IMR-90 (cell line): ENCODE measurements around the gene SPRED2. TPM values are rescaled to one million over a fixed set of nuclear protein-coding genes. Genes with fewer than 3 reads are reported as not detected.

ENCODE experiments used
- ATAC-seq: fragments of 200-7000 bp; cut with Tn5 transposase; 2 replicates; pipeline ENCODE4 v1.9.1; 2020; ENCODE audit warnings: low read depth, mild to moderate bottlenecking, moderate library complexity
- BruUV-seq: library from RNA; stranded (reverse); fragments of 400-500 nt; replicated peaks from 2 replicates; lab custom pipeline; 2021; lab: Mats Ljungman, UMichigan
- CTCF ChIA-PET: fragments of 300-600 bp; formaldehyde crosslinking; extraction: SDS; loops from one replicate; lab custom pipeline; 2021; ENCODE audit warnings: antibody characterized with exemption; lab: Yijun Ruan, JAX
- POLR2A ChIA-PET: fragments of 300-600 bp; sonication (Branson Sonifier 250); formaldehyde crosslinking; loops from one replicate; lab custom pipeline; 2022; ENCODE audit warnings: antibody characterized with exemption; ENCODE audit not compliant: unreplicated experiment; lab: Charles Lee
- DNase-seq: peaks from one replicate; pipeline ENCODE4 v3.0.0; 2013
- H2AFZ ChIP-seq: replicated peaks from 2 replicates; pipeline ENCODE3; 2013; ENCODE audit warnings: low read length, mild to moderate bottlenecking; ENCODE audit not compliant: poor library complexity
- H2AK5ac ChIP-seq: 2 replicates; pipeline ENCODE4 v1.6.1; 2013; ENCODE audit warnings: low read depth, low read length, inconsistent platforms
- H2AK9ac ChIP-seq: replicated peaks from 2 replicates; pipeline ENCODE3; 2013; ENCODE audit warnings: mild to moderate bottlenecking, low read depth, low read length, moderate library complexity; ENCODE audit not compliant: poor library complexity
- H2BK120ac ChIP-seq: 2 replicates; pipeline ENCODE4 v1.6.1; 2013; ENCODE audit warnings: low read depth, low read length, inconsistent platforms
- H2BK15ac ChIP-seq: 3 replicates; pipeline ENCODE4 v1.6.1; 2013; ENCODE audit warnings: low read depth, low read length, inconsistent platforms
- H2BK20ac ChIP-seq: 2 replicates; pipeline ENCODE4 v1.6.1; 2013; ENCODE audit warnings: low read depth, mild to moderate bottlenecking, inconsistent platforms, low read length, moderate library complexity
- H2BK5ac ChIP-seq: 2 replicates; pipeline ENCODE4 v1.6.1; 2013; ENCODE audit warnings: mild to moderate bottlenecking, low read depth, low read length, inconsistent platforms; ENCODE audit not compliant: poor library complexity, severe bottlenecking
- H3K14ac ChIP-seq: replicated peaks from 2 replicates; pipeline ENCODE4 v1.6.1; 2013; ENCODE audit warnings: low read depth, low read length, inconsistent platforms
- H3K18ac ChIP-seq: 2 replicates; pipeline ENCODE4 v1.6.1; 2013; ENCODE audit warnings: low read depth, low read length, control low read depth
- H3K23ac ChIP-seq: 2 replicates; pipeline ENCODE4 v1.6.1; 2013; ENCODE audit warnings: low read depth, low read length, inconsistent platforms
- H3K27ac ChIP-seq: 2 replicates; pipeline ENCODE4 v1.5.1; 2013; ENCODE audit warnings: mild to moderate bottlenecking, control low read depth, low read length; ENCODE audit not compliant: insufficient read depth
- H3K27me3 ChIP-seq: 2 replicates; pipeline ENCODE4 v1.6.1; 2013; ENCODE audit warnings: low read length; ENCODE audit not compliant: control insufficient read depth, insufficient read depth
- H3K36me3 ChIP-seq: 2 replicates; pipeline ENCODE4 v1.6.1; 2013; ENCODE audit warnings: low read length, mixed read lengths; ENCODE audit not compliant: control insufficient read depth, insufficient read depth
- H3K4ac ChIP-seq: 2 replicates; pipeline ENCODE4 v1.6.1; 2013; ENCODE audit warnings: low read depth, low read length, inconsistent platforms
- H3K4me1 ChIP-seq: 2 replicates; pipeline ENCODE4 v1.6.1; 2013; ENCODE audit warnings: low read length, mixed read lengths; ENCODE audit not compliant: control insufficient read depth, insufficient read depth
- H3K4me2 ChIP-seq: 2 replicates; pipeline ENCODE4 v1.6.1; 2013; ENCODE audit warnings: low read depth, mild to moderate bottlenecking, control low read depth, low read length, moderate library complexity
- H3K4me3 ChIP-seq: 2 replicates; pipeline ENCODE4 v1.5.1; 2013; ENCODE audit warnings: low read depth, mild to moderate bottlenecking, control low read depth, low read length, moderate library complexity; ENCODE audit not compliant: insufficient read depth
- H3K56ac ChIP-seq: 2 replicates; pipeline ENCODE4 v1.6.1; 2013; ENCODE audit warnings: low read length, inconsistent platforms; ENCODE audit not compliant: insufficient read depth; ENCODE audit errors: extremely low read depth
- H3K79me1 ChIP-seq, 2 experiments: 2 replicates each; pipeline ENCODE4 v1.6.1; 2013; ENCODE audit warnings: low read length in 2 of 2, inconsistent platforms in 1 of 2, low read depth in 1 of 2
- H3K9ac ChIP-seq: 2 replicates; pipeline ENCODE4 v1.6.1; 2013; ENCODE audit warnings: low read depth, low read length, control low read depth
- H3K9me1 ChIP-seq: 2 replicates; pipeline ENCODE4 v1.6.1; 2013; ENCODE audit warnings: low read length, inconsistent platforms; ENCODE audit not compliant: insufficient read depth
- H3K9me3 ChIP-seq: 2 replicates; pipeline ENCODE4 v1.6.1; 2013; ENCODE audit warnings: low read length; ENCODE audit not compliant: control insufficient read depth, insufficient read depth
- H4K20me1 ChIP-seq: 2 replicates; pipeline ENCODE4 v1.6.1; 2013; ENCODE audit warnings: low read length, inconsistent platforms; ENCODE audit not compliant: insufficient read depth
- H4K5ac ChIP-seq: 2 replicates; pipeline ENCODE4 v1.6.1; 2013; ENCODE audit warnings: mild to moderate bottlenecking, low read depth, low read length, control low read depth
- H4K8ac ChIP-seq, 2 experiments: 2 replicates each; pipeline ENCODE4 v1.6.1; 2013; ENCODE audit warnings: low read depth in 2 of 2, low read length in 2 of 2, control low read depth in 1 of 2, inconsistent platforms in 1 of 2
- H4K91ac ChIP-seq: 2 replicates; pipeline ENCODE4 v1.6.1; 2013; ENCODE audit warnings: low read depth, low read length, inconsistent platforms; ENCODE audit not compliant: insufficient read depth
- BHLHE40 ChIP-seq: fragments of 150-350 bp; IDR thresholded peaks from 2 replicates; pipeline ENCODE4 v1.6.1; 2016; ENCODE audit warnings: mild to moderate bottlenecking, low read depth, low read length
- CEBPB ChIP-seq: IDR thresholded peaks from 2 replicates; pipeline ENCODE4 v1.6.1; 2012; ENCODE audit warnings: low read depth, low read length, improper control_type of control experiment
- CHD1 ChIP-seq: IDR thresholded peaks from 2 replicates; pipeline ENCODE4 v1.6.1; 2012; ENCODE audit warnings: low read depth, low read length, improper control_type of control experiment
- CTCF ChIP-seq: conservative IDR thresholded peaks from 2 replicates; pipeline ENCODE4 v1.5.1; 2012; ENCODE audit warnings: mild to moderate bottlenecking, low read depth, low read length, improper control_type of control experiment
- ELK1 ChIP-seq: fragments of 150-350 bp; IDR thresholded peaks from 2 replicates; pipeline ENCODE4 v1.6.1; 2016; ENCODE audit warnings: low read depth, mild to moderate bottlenecking, low read length, moderate library complexity, borderline replicate concordance
- FOS ChIP-seq: fragments of 150-350 bp; IDR thresholded peaks from 2 replicates; pipeline ENCODE4 v1.6.1; 2016; ENCODE audit warnings: low read depth, low read length
- MAFK ChIP-seq: IDR thresholded peaks from 2 replicates; pipeline ENCODE4 v1.6.1; 2012; ENCODE audit warnings: low read depth, low read length, improper control_type of control experiment
- MAZ ChIP-seq: IDR thresholded peaks from 2 replicates; pipeline ENCODE4 v1.6.1; 2012; ENCODE audit warnings: low read depth, mild to moderate bottlenecking, low read length, improper control_type of control experiment, moderate library complexity, borderline replicate concordance
- MXI1 ChIP-seq: IDR thresholded peaks from 2 replicates; pipeline ENCODE4 v1.6.1; 2012; ENCODE audit warnings: low read depth, mild to moderate bottlenecking, low read length, moderate library complexity, borderline replicate concordance
- NFE2L2 ChIP-seq: fragments of 150-350 bp; IDR thresholded peaks from 2 replicates; pipeline ENCODE4 v1.6.1; 2016; ENCODE audit warnings: low read depth, mild to moderate bottlenecking, low read length
- POLR2A ChIP-seq: IDR thresholded peaks from 2 replicates; pipeline ENCODE4 v1.6.1; 2012; ENCODE audit warnings: mild to moderate bottlenecking, low read depth, low read length
- RAD21 ChIP-seq: IDR thresholded peaks from 2 replicates; pipeline ENCODE4 v1.6.1; 2012; ENCODE audit warnings: low read length, improper control_type of control experiment
- RCOR1 ChIP-seq: IDR thresholded peaks from 2 replicates; pipeline ENCODE4 v1.6.1; 2012; ENCODE audit warnings: mild to moderate bottlenecking, low read length, improper control_type of control experiment; ENCODE audit not compliant: insufficient replicate concordance
- RFX5 ChIP-seq: IDR thresholded peaks from 2 replicates; pipeline ENCODE4 v1.8.0; 2012; ENCODE audit warnings: low read depth, mild to moderate bottlenecking, low read length, moderate library complexity
- SMC3 ChIP-seq: fragments of 150-350 bp; IDR thresholded peaks from 2 replicates; pipeline ENCODE4 v1.6.1; 2016; ENCODE audit warnings: low read depth, mild to moderate bottlenecking, antibody characterized with exemption, low read length, moderate library complexity
- USF2 ChIP-seq: fragments of 150-350 bp; IDR thresholded peaks from 2 replicates; pipeline ENCODE4 v1.6.1; 2017; ENCODE audit warnings: mild to moderate bottlenecking, antibody characterized with exemption, low read length, low read depth
- WGBS, 2 experiments: methylation state at CpG; one replicate each; pipeline versions ENCODE4 v1.1.5 to v1.1.7; 2013; ENCODE audit warnings: missing lambda C conversion rate in 2 of 2; ENCODE audit not compliant: insufficient read length in 1 of 2; ENCODE audit errors: extremely low coverage in 2 of 2; 5-methylcytosine and 5-hydroxymethylcytosine counted together
- dilution Hi-C: fragments of 300-500 bp; cut with HindIII; formaldehyde crosslinking; loops from one replicate; pipeline ENCODE4 v1.14.3; 2018; ENCODE audit warnings: low sequenced_read_pairs; ENCODE audit not compliant: unreplicated experiment
- in situ Hi-C: fragments of 300-500 bp; cut with MboI; formaldehyde crosslinking; loops from 3 replicates; pipeline ENCODE4 v1.14.3; 2019; ENCODE audit warnings: low sequenced_read_pairs, inconsistent platforms, mixed read lengths
- intact Hi-C: fragments of 100-400 bp; cut with micrococcal nuclease; formaldehyde crosslinking; loops from 2 replicates; pipeline ENCODE4 v1.10.0; 2022
- polyA plus RNA-seq, 3 experiments: library from polyadenylated mRNA; depleted of rRNA; stranded (reverse); fragments of >200 nt; gene quantifications; 2 replicates each; pipeline ENCODE4 v1.2.3, GENCODE V29; 2012; ENCODE audit warnings: low replicate concordance in 1 of 3
- total RNA-seq: library from RNA; depleted of rRNA; stranded (reverse); fragments of >200 nt; gene quantifications from 2 replicates; pipeline ENCODE4 v1.2.3, GENCODE V29; 2012

SPRED2 gene
- total and polyA plus RNA-seq, 2 of the 4 experiments (the other 2 are of a cell fraction): 4.8 to 18.7 TPM

- CTCF ChIA-PET: interaction anchor here (0.7 to 1.0 kb wide), 2 partner anchors 25 to 63 kb away, joined by 3 read pairs; no protein-coding TSS in a partner anchor
- POLR2A ChIA-PET: no interaction called here
- Histone ChIP-seq H2BK120ac (no peak overlapping the region), H3K79me1 (peaks cover 28 to 54% of the 10 kb centered on the region in 2 experiments; a peak in 3 of 4 replicates), H2AK9ac (no peak overlapping the region), H3K23ac (no peak overlapping the region), H4K5ac (no peak overlapping the region), H3K36me3 (0 out of 2 replicates have a peak, but pooled peaks cover 3% of the 10 kb centered on the region), H3K9ac (no peak overlapping the region), H3K4me2 (no peak overlapping the region), H4K91ac (no peak overlapping the region), H4K8ac (no peak overlapping the region), H3K4me3 (no peak overlapping the region), H3K9me1 (peaks cover 13% of the 10 kb centered on the region; the same call in 1 of the 2 replicates), H3K9me3 (no peaks in the 10 kb centered on the region), H4K20me1 (peaks cover 41% of the 10 kb centered on the region), H3K27me3 (no peaks in the 10 kb centered on the region), H3K27ac (no peak overlapping the region), H2AK5ac (0 out of 2 replicates have a peak overlapping the region, but pooled peaks have one; percentile 3), H2AFZ (no peak overlapping the region), H3K18ac (no peak overlapping the region), H3K4ac (no peak overlapping the region), H3K14ac (no peak overlapping the region), H2BK15ac (no peak overlapping the region; the same call in 2 of the 3 replicates), H3K56ac (0 out of 2 replicates have a peak overlapping the region, but pooled peaks have one; percentile 3), H2BK20ac (no peak overlapping the region), H2BK5ac (no peak overlapping the region), H3K4me1 (0 out of 2 replicates have a peak, but pooled peaks cover under 1% of the 10 kb centered on the region)
- dilution Hi-C loops (no loop called here), in situ Hi-C loops (no loop called here), intact Hi-C loops (no loop called here)
- 74% methylated on average over 5 of the region's 15 CpGs; no CpG with 5 or more reads in 1 of the 2 experiments for WGBS, 2 experiments
- BruUV-seq: no TSS peak
- DNase-seq (no peak), ATAC-seq (no peak)
- TF ChIP-seq SMC3 (no peak), MXI1 (no peak), NFE2L2 (no peak), MAFK (no peak), RCOR1 (no peak), POLR2A (no peak), RAD21 (no peak), MAZ (no peak), BHLHE40 (no peak), USF2 (no peak), CEBPB (no peak), FOS (no peak), CHD1 (no peak), RFX5 (no peak), CTCF (no peak), ELK1 (no peak)
Measured at GRCh38 chr2:65344689-65345088, 87.7 kb downstream of the SPRED2 start.
